GM10266 (cell line): ENCODE data around the gene GNPTG.

Experiments
- DNase-seq: peaks from one replicate; pipeline ENCODE4 v3.0.0; 2012; ENCODE audit errors: extremely low spot score
- TF ChIP-seq, protein P1 (sequence below): IDR thresholded peaks from 2 replicates; pipeline ENCODE4 v1.5.1; 2012; ENCODE audit warnings: mild to moderate bottlenecking, low read depth; ENCODE audit not compliant: control insufficient read depth, insufficient read depth; ENCODE audit errors: missing control alignments

GNPTG gene

DNA sequence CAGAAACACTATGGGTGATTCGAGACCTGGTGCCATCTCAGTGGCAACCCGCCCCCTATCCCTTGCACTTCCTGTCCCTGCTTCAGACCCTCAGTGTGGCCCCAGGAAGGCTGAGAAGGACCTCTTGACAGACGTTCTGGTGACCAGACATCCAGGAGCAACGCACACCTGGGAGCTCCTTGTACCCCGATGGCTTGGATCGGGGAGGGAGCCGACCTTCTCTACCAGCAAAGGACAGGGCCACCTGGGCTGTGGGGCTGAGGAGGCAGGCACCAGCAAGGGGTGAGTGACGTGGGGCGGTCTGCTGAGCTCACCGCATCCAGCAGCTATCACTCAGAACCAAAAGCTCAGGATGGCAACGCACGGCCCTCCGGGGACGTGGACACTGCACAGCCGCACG lies 35.6 kb downstream of the GNPTG start:
- TF ChIP-seq, protein P1, sequence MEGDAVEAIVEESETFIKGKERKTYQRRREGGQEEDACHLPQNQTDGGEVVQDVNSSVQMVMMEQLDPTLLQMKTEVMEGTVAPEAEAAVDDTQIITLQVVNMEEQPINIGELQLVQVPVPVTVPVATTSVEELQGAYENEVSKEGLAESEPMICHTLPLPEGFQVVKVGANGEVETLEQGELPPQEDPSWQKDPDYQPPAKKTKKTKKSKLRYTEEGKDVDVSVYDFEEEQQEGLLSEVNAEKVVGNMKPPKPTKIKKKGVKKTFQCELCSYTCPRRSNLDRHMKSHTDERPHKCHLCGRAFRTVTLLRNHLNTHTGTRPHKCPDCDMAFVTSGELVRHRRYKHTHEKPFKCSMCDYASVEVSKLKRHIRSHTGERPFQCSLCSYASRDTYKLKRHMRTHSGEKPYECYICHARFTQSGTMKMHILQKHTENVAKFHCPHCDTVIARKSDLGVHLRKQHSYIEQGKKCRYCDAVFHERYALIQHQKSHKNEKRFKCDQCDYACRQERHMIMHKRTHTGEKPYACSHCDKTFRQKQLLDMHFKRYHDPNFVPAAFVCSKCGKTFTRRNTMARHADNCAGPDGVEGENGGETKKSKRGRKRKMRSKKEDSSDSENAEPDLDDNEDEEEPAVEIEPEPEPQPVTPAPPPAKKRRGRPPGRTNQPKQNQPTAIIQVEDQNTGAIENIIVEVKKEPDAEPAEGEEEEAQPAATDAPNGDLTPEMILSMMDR, result no peak
- DNase-seq, result no peak

DNA sequence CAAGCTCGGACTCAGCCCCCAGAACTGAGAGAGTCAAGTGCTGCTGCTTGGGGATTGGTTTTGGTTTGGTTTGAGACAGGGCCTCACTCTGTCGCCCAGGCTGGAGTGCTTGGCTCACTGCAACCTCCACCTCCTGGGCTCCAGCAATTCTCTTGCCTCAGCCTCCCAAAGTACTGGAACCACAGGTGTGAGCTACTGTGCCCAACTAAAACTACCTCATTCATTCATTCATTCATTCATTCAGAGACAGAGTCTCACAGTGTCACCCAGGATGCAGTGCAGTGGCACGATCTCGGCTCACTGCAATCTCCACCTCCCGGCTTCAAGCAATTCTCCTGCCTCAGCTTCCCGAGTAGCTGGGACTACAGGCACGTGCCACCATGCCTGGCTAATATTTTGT lies 38.0 kb downstream of the GNPTG start:
- no peak for DNase-seq
- TF ChIP-seq, protein P1, result no peak

DNA sequence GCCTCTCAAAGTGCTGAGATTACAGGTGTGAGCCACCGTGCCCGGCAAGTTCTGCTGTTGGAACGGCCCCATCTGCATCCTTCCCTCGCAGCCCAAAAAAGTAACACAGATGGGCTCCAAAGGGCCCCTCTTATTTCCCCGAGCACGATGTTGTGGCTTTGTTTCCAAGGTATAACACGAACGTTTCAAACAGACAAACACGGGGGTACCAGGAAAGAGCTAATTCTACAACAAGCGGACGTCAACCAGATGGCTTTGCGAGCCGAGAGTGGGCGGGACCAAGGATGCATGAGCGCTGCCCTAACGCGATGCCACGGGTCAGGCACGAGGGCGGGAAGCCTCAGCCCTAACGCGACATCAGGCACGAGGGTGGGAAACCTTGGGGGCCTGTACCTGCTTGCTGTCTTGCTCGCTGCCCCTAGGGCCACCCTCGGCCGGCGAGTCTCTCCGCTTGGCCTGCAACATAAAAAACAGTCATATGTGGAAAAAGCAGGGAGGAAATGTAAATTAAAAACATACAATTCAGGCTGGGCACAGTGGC lies 38.6 kb downstream of the GNPTG start:
- no peak for DNase-seq
- TF ChIP-seq, protein P1, result no peak

DNA sequence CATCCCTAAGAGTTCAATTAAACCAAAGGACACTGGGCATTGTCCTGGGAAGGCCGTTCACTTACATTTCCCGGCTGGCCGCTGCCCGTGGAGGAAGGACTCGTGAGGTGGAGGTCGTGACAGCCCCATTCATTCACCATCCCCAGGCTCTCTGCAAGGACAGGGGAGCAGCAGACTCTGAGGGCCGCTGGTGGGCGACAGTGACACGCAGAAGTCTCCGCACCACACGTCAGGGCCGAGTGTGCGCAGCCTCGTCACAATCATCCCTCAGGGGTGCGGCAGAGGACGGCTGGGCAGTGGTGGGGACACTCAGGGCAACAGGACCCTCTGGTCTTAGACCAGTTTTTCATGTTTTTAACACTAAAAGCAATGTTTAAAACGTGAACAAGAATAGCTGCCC lies 41.1 kb downstream of the GNPTG start:
- TF ChIP-seq, protein P1, result no peak
- DNase-seq, result no peak

DNA sequence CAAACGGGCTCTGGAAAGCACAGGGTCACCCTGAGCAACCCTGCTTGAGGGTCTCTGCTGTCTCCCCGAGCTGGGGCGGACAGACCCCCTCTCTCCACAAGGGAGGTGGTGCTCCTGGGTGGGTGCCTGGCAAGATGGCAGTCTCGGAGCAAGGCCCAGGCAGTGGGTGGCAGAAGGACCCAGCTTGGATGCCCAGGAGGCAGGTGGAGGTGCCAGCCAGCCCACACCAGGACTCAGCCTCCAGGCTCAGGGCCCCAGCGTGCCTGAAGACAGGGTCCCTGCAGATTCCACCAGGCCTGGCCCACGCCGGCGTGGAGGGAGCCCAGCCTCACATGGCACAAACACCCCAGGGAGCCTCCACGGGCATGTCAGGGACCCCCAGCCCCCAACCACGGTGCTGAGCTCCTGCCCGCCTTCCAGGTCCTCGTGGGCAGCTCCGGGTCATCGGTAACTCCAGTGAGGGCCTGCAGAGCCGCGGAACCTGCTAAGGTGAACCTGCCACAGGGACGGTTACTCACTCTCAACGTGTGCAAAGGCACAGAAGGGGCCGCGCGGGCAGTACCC lies 42.0 kb downstream of the GNPTG start:
- DNase-seq, result no peak
- TF ChIP-seq, protein P1, result no peak

DNA sequence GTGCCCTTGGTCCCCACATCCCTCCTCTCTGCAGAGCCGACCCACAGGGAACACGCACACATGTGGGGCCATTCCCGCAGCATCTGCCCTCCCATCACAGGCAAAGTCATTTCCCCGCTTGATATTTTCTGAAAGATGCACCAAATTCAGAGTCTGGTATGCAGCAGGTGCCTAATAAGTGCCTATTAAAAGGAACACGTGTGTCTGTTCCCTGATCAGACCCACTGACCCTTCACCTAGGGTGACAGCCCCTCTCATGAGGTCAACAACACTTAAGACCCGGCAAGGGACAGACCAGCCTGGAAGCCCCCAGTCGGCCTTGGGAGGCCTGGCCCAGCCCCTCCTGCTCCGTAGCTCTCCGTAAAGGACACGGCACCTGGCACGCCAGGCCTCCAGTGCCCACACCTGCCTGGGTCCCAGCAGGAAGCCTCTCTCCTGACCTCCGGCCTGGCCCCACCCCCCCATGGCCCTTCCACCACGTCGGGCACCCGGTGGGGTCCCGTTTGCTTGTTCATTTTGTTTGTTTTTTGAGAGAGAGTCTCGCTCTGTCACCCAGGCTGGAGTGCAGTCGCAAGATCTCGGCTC lies 42.7 kb downstream of the GNPTG start:
- TF ChIP-seq, protein P1, result no peak
- no peak for DNase-seq

DNA sequence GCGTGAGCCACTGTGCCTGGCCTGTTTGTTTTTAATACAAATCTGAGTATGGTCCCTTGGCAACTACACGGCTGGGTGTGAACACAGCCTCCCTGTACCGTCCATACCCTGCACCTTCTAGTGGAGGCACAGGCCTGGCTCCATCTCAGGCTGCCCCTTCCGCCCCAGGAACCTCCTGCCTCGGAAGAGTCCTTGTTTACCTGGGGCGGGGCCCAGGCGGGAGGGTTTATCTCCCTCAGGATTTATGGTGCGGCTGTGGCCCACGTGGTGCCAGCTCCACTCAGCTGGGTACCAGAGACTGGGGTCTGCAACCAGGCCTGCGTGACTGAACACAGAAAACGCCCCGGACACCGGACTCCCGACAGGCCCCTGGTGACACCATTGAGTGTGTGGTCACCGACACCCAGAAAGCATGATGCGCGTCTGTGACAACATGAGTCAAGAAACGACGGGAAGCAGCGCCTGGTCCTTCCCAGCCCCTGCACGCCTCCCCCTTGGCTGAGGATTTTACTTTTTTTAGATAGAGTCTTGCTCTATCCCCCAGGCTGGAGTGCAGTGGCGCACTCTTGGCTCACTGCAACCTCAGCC lies 43.8 kb downstream of the GNPTG start:
- TF ChIP-seq, protein P1, result no peak
- no peak for DNase-seq
